GM19025 (cell line): Measurements from ENCODE around the gene FGD1.

Experiments
- ATAC-seq: cut with Tn5 transposase; IDR thresholded peaks from one replicate; pipeline ENCODE4 v1.9.1; 2021; ENCODE audit warnings: mild to moderate bottlenecking, low read depth, moderate library complexity; ENCODE audit not compliant: unreplicated experiment

FGD1 gene

GRCh38 chrX:54473993-54474859 lies 21.8 kb downstream of the FGD1 start:
- ATAC-seq, result no peak

DNA sequence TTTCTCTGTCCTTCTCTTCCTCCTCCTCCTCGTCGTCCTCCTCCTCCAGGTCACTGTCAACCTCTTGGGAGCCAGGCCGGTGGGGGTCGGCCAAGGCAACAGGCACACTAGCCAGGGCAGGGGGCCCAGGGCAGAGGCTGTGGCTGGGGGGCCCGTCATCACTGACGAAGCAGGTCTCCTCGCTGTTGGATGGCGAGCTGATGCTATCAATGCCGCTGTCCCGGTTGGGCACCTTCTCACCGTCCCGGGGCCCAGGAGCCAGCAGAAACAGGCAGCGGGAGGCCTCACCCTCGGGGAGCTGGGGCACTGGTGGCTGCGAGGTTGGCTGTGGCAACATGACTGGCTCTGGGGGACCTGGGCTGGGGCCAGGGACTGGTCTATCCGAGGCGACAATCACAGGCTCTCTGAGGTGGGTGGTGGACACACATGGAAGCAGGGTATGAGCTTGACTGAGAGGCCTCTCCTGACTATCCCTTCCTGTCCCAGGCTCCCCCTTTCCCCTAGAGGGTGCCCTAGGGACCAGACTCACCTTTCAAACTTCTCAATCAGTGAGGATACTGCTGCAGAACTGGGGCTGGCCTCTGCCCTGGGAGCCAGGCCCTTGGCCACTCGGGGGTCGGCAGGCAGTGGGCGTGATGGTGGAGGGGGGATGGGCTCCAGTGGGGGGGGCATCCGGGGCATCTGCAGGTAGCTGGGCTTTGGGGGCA lies 25.8 kb downstream of the FGD1 start:
- ATAC-seq, result no peak

- no peak for ATAC-seq
These were observed 43.1 kb downstream of the FGD1 start for GRCh38 chrX:54452920-54453319.

GRCh38 chrX:54449929-54450328 lies 46.1 kb downstream of the FGD1 start:
- ATAC-seq, result no peak

DNA sequence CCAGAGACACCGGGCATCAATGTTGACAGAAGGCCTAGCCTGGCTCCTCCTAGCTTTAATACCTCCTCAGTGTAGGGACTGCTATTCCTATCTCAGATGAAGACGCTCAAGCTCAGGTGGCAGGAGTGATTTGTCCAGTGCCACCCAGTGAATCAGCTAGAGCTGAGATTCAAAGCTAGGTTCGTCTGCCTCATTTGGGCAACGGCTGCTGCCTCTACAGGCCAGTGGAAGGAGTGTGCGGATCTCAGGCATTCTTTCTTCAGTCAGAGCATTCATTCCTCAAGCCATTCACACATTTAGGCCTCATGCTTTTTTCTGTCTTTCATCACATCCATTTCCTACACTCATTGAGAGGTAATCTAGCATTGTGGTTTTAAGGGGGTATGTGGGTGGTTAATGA lies 48.6 kb downstream of the FGD1 start:
- no peak for ATAC-seq

- no peak for ATAC-seq
These were observed 50.0 kb downstream of the FGD1 start for GRCh38 chrX:54446084-54446483.

DNA sequence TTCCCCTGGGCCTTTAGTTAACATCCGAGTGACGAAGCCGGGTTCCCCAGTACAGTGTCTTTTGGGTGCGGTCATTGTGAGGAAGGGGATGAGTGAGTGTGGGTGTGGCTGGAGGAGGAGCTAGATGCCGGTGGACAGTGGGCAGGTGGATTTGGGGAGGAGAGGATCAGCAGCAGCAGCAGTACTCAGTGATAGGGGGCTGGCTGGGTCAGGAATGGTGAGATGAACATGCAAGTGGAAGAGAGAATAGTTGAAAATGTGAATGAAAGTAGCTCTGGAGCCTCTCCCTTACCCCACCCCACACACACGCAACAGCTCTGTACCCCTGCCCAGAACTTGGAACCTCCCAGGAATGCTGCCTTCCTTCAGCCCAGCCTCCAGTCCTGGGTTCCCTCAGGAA lies 51.3 kb downstream of the FGD1 start:
- ATAC-seq, result no peak

DNA sequence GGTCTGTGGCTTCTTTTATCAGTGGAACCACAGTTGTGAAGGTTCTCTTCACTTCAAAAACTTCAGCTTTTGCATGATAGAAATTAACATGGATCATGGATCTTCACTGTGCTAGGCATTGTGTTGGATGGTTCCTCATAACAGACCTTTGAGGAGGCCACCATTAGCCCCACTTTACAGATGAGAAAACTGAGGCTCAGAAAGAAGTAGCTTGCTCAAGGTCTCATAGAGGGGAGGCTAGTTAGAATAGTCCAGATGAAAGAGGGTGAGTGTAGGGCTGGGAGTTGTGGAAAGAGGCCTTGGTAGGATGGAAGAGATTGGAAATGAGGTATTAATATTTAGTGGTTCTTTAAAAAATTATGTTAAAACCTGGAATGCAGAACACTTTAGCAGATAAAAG lies 53.2 kb downstream of the FGD1 start:
- ATAC-seq, result no peak

DNA sequence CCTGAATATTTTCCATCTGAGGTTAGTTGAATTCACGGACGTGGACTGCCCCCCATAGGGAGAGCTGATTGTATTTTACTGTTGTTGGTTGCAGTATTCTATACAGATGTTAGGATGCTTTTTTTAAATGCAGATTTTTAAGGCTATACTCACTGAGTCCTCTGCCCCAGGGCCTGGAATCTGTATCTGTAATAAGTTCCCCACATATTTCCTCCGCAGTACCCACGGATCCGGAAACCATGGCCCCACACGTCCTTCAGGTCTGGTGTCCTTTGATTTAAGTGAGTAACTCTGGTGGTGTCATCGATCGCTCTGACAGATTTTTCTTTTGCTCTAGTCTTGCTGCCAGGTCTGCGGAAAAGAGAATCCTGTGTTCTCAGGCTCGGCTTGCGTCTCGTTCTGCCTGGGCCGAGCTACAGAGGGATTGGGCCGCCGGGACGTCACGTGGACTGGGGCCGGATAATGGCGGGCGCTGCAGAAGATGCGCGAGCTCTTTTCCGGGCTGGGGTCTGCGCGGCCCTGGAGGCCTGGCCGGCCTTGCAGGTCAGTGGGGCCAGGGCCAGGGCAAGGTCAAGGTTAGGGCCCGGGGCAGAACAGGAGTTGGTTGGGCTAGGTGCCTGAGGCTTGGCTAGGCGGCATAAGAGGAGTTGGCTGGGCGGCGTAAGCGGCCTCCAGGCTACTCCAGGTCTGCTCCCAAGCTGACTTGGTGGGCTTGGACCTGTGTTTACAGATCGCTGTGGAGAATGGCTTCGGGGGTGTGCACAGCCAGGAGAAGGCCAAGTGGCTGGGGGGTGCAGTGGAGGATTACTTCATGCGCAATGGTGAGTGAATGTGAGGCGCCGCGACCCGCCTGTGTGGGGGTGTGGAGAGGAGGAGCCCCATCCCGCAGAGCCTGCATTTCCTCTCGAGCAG lies 55.8 kb downstream of the FGD1 start, which contains the start of gene TSR2:
TSS of gene TSR2 (plus strand) at position 445 of the 912 bp plus-strand sequence. CDS start at position 463, 18 bp downstream.
- peak; percentile 98 for ATAC-seq

- no peak for ATAC-seq
These were observed 60.9 kb downstream of the FGD1 start for GRCh38 chrX:54435121-54435520.

DNA sequence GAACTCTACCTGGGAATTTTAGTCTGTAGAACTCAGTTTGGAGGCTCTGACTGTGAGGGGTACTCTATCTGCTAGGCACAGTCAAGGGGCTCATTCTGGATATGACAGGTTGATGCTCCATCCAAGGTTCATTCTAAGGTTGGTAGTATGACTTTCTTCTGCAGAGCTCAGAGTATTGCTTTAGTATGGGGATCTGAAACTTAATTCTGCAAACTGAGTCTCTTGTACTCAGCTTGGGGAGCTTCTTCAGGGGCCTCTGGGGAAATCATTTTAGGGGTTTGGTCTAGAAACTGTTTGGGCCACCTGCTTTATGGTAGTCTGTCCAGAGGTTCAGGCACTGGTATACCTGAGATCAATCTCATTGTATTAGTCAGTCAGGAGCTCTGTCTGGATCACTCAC lies 65.5 kb downstream of the FGD1 start:
- ATAC-seq, result peak; percentile 67

- ATAC-seq, result no peak
These were observed 68.1 kb downstream of the FGD1 start for GRCh38 chrX:54427837-54428424.

DNA sequence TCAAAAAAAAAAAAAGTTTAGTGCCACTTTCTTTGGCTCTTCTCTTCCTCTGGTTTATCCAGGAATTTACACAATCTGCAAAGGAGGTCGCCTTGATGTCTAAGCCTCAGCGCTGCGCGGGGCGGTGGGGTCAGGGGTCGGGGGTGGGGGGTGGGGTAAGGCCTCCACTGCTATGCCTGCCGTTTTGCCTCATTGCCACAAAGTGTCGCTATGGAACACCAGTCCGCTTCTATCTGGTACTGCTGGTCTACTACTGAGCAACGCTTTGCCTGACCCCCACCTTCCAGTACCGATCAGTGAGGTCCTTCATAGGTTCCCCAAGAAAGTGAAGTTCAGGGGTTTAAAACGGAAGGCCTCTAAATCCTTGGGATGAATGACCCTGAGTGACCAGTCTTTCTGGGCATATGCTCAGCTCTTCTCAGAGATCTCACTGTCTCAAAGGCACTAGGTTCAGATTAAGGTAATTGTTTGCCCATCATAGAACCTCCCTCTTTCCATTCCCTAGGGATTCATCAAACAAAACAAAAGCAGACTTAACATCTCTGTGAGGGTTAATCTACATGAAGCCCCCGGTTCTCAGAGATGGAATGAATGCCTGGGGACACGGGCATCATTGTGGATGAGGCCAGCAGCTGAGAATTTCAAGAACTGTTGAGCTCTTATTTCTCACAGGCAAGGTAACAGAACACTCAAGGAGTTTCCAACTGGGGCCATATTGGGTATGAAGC lies 72.7 kb downstream of the FGD1 start:
- ATAC-seq, result no peak

DNA sequence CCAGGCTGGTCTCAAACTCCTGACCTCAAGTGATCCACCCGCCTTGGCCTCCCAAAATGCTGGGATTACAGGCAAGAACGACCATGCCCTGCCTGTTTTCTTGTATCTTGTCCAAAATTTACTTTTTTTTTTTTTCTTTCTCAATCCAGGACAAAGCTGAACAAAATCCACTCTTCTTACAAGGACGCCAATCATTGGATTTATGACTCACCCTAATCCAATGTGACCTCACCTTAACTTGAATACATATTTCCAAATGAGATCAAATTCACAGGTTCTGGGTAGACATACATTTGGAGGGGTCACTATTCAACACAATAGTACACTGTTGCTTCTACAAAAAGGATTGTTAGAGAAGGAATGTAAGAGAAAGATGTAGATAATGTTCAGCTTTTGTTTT lies 73.9 kb downstream of the FGD1 start:
- no peak for ATAC-seq

- ATAC-seq, result no peak
These were observed 76.3 kb downstream of the FGD1 start for GRCh38 chrX:54419559-54420302.

DNA sequence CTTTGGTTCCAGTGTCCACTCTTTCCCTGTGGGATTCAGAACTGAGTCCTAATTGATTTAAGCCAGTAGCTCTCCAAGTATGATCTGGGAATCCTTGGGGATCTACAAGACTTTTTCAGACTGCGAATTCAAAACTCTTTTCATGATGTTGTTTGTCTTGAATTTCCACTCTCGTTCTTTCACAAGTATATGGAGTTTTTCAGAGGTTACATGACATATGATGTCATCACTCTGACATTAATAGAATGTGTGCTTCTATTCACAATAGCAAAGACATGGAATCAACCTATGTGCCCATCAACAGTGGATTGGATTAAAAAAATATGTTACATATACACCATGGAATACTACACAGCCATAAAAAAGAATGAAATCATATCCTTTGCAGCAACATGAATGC lies 79.1 kb downstream of the FGD1 start:
- ATAC-seq, result no peak

DNA sequence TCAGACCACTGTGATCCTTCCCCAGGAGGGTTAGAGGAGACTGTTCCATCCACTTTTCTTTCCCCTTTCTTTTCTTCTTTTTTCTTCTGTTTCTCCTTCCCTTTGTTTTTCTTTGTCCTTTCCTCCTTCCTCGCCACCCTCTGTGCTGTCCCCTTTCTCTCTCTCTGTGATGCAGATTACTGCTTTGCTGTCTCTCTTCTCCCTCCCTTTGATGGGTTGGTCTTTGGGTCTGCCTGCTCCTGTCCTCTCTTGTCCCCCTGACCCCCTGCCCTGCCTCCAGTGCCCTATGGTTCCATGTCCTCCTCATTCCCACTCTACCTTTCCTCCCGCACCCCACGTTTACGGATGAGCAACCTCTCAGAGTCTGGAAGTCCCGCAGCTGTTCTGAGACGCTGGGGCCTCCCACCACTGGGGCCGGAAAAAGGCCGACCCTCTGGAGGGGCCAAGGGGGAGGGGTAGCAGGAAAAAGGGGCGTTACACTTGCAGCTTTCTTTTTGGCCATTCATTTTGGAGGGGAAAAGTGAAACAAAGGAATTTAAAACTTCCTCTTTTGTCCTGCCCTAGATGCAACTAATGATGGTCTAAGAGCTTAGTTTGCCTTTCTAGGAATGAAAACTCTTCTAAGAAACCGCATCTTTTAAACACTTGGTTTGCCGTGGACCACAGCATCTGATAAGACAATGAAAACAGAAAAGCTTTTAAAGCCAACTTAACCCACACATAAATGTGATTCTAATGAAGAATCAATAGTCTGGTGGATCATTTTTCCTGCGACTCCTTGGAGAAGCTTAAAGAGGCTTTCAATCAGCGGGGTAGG lies 80.3 kb downstream of the FGD1 start:
- ATAC-seq, result no peak

- no peak for ATAC-seq
These were observed 82.3 kb downstream of the FGD1 start for GRCh38 chrX:54413753-54414152.
